HG03469 (cell line): Measurements from ENCODE around the gene ST6GALNAC2.
"Not testable (repeated sequence)": the region's sequence is repeated elsewhere in the genome, so short reads cannot be mapped to it uniquely, and the experiment has no call there.

Experiments used
- ATAC-seq: cut with Tn5 transposase; IDR thresholded peaks from one replicate; pipeline ENCODE4 v1.9.1; 2021; ENCODE audit warnings: mild to moderate bottlenecking, moderate library complexity, moderate number of reproducible peaks; ENCODE audit not compliant: unreplicated experiment

The ST6GALNAC2 gene

DNA sequence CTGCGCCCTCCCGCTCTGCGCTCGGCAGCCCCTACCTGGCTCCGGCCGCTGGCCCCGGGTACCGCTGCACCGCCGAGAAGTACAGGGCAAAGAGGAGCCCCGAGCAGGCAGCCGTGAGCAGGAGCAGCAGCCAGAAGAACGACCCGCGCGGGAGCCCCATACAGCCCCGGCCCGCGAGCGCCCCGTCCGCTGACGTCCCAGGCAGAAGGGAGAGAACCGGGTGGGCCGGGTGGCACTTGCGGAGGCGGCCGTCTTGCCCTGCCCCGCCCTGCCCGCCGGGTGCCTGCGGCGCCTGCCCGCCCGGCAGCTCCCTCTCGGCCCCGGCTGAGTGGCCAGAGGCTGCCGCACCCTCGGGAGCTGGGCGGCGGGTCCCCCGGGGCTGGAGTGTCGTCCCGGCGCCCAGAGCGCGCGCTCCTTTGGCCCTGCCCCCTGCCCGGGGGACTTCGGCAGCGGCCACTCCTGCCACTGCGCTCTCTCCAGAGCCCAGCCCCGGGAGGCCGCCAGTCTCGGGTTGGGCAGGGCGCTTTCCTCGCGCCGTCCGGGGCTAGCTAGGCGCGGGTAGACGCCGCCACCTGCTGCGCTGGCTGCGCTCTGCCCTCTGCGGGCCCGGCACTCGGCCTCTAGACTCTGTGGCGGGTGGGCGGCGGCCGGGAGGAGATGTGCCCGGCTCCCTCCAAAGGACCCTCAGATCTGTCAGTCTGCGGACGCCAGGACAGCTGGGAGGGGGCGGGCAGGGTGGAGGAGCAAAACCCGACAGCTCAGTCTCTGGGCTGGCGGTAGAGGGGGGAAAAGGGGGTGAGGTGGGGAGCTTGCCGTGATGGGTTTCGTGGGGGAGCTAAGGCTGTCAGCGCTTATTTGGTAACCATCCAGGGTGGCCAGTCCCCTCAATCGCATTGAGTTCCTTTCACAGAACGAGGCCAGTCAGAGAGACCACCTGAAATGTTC, at the start of gene ST6GALNAC2:
TSS of gene ST6GALNAC2 (minus strand) at position 212 of the 945 bp plus-strand sequence. CDS start at position 160, 52 bp downstream.
- no peak for ATAC-seq

DNA sequence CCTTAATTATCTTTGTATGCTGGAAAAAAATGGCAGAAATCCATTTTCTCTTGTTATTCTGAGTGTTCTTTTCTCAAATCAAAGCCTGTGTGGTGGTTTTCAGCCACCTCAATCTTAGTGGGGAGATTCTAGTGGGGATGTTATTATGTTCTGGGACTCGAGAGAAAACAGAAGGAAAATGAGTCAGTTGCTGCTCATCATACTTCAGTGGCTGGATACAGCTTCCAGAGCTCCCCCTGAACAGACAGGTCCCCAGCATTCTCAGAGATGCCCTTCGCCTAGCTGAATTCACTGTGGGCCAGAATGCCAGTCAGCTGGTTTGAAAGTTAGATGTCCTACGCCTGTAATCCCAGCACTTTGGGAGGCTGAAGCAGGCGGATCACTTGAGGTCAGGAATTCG, 49.4 kb upstream of the ST6GALNAC2 start:
- ATAC-seq = no peak

DNA sequence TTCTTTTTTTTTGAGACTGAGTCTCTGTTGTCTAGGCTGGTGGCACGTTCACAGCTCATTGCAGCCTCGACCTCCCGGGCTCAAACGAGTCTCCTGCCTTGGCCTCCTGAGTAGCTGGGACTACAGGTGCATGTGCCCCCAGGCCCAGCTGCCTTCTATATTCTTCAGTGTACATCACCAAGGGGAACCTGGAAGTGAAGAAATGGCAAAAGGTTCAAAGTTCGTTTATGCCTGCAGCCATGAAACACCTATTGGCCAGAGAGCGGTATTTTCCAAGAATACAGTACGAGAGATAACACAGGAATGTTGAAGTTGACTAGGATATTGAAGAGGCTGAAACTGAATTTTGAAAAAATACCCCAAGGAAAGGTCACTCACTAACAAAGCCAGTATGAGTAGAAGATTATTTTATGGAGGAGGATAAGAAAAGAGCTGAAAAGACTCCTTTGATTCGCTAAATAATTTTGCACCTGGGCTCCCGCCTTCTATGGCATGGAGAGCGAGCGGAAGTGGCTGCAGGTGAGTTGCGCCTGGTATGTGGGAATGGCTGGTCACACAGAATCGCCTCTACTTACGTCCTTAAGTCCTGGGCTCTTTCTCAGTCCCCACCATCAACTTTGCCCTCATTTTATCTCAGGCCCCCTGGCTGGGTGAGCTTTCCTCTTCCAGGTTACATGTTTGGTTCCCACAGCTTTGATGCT, 48.1 kb upstream of the ST6GALNAC2 start:
- ATAC-seq = no peak

DNA sequence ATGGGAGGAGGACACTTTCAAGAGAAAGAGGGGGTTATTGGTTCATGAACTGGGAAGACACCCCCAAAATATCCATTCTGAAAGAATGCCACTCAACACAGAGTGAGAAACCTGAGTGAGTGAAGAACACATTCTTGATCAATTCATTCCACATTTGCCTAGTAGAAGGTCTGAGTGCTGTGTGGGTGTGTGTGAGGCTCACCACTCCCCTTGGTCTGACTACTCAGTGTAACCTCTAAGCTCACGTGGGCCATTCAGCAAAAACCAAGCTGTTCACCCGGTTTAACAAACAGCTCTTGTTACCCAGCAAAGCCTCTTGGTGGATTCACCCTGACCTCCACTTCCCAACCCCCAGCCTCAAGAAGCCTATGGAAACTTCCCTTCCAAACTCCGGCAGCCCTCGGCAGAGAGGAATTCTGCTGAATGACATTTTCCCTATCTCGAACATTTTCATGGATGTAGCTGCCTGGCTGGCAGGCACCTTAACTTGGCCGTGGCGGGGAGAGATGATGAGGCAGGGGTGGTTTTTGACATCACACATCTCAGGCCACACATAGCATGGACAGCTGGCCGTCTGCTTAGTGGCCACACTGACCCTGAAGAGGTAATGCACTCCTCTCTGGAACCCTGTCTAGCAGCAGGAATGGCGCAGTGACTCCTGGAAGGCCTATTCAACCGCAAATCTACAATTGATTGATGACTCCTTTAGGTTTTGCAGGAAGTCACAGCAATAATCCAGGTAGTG, 46.3 kb upstream of the ST6GALNAC2 start:
- no peak for ATAC-seq

DNA sequence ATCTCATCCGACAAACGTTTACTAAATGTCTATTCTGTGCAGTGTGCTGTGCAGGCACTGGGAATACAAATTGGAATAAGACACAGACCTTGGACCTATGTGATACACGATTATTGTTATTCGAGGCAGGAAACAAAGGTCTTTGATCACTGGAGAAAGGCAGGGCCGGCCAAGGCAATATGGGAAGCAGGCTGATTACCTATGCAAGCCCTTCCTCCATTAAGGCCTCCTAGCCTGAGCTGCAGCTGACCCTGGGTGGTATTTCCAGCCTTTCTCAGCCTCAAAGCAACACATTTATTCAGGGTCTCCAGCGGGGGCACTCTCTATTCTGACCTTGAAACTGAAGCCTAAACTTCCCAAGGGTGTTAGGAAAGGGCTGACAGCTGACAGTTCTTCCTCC, 44.5 kb upstream of the ST6GALNAC2 start:
- no peak for ATAC-seq

DNA sequence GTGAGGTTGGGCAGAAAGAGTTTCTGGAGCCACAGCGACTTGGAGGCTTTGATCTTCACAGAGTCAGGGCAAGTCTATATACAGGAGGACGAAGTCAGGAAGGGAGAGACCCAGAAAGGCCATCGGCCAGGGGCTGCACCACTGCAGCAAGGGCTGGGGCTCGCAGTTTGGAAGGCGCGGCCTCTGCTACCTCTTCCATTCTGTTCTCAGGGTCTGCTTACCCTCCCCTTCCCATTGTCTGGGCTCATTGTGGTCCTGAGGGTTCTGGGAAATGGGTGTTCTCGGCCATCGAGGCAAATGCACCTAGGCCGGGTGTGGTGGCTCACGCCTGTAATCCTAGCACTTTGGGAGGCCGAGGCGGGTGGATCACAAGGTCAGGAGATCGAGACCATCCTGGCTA, 41.9 kb upstream of the ST6GALNAC2 start:
- ATAC-seq = no peak

DNA sequence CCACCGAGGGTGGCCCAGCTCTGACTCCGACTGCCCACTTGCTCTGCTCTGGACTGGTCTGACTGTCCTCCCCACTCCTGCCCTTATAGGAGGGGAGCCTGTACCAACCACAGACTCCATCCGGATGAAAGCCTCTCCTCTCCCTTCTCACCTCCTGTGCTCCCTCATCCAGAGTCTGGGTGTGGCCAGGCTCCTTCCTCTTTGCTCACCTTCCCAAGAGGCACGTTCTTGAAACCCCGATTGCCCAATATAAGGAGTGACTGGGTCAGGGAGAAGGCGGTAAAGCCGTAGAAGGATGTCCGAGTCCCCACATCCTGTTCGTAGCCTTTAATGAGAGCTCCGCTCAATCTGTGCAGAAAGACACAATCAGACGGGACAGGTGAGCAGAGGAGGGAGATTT, 40.8 kb upstream of the ST6GALNAC2 start:
- no peak for ATAC-seq

DNA sequence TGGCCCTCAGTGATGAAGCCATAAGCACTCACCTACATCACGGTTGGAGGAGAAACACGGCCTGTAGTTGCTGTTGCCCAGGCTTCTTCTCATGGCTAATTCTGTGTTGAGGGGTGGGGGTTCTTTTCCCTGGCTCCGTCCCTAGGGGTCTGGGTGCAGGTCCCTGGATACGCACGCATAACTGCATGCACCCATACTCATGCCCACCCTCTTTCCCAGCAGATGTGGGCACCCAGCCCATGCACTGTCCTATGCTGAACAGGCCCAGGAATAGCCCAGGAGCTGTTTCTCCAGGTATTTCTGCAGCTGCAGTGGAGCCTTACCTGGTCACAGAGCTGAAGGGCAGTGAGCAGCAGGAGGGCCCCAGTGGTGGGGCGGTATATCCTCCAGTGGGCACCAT, 39.8 kb upstream of the ST6GALNAC2 start:
- no peak for ATAC-seq

DNA sequence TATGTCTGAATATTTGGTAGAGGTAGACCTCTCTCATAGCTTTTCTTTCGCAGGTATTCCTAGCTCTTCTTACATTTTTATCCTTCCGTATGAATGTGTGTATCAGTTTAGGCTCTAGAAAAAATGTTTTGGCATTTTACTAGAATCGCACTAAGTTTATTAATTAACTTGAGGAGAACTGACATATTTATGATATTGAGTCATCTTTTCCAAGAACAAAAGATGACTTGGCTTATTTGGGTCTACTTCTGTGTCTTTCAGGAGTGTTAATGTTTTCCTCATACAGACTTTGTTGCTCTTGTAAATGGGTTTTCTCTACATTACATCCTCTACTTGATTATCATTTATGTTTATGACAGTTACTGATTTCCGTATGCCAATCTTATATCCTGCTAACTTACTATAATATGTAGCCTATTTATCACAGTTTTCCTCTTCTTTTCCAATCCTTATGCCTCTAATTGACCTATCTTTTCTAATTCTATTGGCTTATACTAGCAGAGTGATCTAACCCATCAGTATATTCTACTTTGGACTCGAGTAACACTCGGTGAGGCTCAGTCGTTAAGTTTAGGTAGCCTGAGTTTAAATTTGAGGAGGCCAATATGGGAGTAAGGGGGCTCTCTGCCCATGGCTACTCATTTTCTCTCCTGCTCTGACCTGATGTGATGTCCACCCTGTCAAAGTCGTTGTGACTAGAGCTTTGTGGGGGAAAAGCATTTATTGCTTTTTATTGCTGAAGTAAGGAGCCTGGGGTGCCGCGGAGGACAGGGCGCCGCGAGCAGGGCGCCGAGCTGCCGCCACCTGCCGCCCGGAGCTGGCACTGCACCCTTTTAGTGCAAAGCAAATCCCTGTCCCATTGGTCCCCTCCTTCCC, 37.8 kb upstream of the ST6GALNAC2 start:
- ATAC-seq = no peak

DNA sequence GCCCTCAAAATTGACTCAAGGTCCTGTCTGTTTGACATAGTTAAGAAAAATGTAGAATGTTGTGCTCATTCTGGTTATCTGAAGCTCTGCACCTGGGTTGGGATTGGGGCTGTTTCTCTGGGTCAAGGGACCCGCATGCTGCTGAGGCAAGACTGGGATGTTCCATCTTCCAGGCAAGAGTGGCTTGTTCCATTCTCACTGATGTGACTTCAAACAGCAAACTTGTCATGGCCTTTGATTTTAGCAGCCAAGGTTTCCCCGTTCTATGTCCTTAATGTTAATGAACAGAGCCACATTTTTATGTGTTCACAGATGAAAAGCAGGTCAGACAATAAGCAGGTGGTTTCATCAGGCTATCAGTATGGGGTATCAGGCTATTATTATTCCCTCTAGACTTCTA, 32.2 kb upstream of the ST6GALNAC2 start:
- ATAC-seq = no peak

DNA sequence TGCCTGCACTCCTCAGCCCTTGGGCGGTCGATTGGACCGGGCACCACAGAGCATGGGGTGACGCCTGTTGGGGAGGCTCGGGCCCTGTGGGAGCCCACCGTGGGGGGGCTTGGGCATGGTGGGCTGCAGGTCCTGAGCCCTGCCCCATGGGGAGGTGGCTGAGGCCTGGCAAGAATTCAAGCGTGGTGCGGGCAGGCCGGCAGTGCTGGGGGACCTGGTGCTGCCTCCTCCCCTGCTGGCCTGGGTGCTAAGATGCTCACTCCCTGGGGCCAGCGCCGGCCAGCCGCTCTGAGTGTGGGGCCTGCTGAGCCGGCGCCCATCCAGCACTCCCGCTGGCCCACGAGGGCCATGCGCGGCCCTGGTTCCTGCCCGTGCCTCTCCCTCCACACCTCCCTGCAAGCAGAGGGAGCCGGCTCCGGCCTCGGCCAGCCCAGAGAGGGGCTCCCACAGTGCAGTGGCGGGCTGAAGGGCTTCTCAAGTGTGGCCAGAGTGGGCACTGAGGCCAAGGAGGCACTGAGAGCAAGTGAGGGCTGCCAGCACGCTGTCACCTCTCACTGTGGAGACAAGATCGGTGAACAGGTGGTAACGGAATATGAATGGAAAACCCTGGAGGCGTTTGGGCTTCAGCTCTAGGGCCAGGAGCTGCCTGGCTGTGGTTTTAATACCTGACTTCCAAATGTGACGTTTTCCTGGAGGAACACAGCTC, 29.4 kb upstream of the ST6GALNAC2 start:
- ATAC-seq = no peak

DNA sequence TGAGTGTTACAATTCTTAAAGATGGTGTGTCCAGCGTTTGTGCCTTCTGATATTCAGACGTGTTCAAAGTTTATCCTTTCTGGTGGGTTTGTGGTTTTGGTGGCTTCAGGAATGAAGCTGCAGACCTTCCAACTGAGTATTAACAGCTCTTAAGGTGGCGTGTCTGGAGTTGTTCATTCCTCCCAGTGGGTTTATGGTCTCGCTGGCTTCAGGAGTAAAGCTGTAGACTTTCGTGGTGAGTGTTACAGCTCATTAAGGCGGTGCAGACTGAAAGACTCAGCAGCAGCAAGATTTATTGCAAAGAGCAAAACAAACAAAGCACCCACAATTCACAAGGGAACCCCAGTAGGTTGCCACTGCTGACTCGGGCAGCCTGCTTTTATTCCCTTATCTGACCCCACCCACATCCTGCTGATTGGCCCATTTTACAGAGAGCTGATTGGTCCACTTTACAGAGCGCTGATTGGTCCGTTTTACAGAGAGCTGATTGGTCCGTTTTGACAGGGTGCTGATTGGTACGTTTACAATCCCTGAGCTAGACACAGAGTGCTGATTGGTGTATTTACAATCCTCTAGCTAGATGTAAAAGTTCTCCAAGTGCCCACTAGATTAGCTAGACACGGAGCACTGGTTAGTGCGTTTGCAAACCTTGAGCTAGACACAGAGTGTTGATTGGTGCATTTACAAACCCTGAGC, 28.6 kb upstream of the ST6GALNAC2 start:
- not testable (repeated sequence) for ATAC-seq

DNA sequence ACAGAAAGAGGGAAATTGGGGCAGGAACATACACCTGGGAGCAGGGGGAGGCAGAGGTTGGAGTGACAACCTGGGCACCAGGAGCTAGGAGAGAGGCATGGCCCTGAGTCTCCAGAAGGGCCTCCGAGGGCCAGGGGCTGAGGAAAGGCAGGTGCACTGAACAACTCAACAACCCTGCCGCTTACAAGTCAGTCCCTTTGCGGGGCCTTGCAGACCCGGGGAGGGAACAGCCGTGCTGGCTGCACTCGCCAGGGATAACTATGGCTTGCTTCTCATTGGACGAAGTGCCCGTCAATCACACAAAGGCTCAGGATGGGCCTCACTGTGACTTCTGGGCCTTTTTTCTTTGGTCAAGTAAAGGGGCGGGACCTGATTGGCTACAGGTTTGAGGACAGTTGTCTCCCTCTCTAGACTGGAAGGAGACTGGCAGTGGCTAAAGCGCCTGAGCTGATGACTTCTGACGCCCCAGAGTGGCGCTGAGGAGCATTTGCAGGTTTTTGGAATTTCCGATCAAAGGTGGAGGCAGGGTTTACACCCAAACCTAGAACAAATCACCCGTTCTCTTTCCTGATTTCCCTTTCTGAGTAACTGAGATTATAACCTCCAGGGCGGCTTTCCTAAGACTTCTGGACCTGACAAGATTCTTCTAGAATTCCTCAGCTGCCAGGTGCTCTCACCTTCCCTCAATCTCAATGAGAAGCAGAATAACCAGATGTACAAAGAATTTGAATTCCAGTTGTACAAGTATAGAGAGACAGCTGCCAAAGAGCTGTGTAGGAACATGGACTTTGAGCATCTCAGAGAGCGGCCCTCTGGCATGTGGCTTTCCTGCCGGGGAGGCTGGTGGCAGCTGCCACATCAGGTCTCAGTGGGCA, 27.6 kb upstream of the ST6GALNAC2 start:
- no peak for ATAC-seq

DNA sequence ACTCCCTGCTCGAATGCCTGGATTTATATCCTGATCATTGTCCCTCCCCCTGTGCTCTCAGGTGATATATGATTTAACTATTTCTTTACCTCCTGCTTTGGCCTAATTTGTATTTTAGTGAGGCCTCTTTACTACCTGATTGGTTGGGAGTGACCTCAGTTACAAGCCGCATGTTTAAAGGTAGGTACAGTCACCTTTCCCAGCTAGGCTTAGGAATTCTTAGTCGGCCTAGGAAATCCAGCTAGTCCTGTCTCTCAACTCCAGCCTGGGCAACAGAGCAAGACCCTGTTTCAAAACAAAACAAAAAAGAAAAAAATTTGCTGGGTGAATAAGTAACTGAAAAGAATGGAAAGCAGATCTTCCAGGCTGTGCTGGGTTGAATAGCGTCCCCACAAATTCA, 26.8 kb upstream of the ST6GALNAC2 start:
- no peak for ATAC-seq

DNA sequence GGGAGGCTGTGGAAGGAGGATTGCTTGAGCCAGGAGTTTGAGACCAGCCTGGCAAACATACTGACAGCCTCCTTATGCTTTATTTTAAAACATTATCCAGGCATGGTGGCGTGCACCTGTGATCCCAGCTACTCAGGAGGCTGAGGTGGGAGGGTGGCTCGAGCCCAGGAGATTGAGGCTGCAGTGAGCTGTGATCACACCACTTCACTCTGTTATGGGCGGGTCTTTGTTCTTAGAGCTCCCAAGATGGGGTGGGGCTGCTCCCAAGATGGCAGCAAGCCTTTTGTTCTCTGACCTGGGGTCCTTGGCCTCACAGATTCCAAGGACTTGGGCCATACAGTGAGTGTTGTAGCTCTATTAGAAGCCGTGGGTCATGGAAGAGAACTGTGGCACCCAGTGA, 26.1 kb upstream of the ST6GALNAC2 start:
- ATAC-seq = no peak

DNA sequence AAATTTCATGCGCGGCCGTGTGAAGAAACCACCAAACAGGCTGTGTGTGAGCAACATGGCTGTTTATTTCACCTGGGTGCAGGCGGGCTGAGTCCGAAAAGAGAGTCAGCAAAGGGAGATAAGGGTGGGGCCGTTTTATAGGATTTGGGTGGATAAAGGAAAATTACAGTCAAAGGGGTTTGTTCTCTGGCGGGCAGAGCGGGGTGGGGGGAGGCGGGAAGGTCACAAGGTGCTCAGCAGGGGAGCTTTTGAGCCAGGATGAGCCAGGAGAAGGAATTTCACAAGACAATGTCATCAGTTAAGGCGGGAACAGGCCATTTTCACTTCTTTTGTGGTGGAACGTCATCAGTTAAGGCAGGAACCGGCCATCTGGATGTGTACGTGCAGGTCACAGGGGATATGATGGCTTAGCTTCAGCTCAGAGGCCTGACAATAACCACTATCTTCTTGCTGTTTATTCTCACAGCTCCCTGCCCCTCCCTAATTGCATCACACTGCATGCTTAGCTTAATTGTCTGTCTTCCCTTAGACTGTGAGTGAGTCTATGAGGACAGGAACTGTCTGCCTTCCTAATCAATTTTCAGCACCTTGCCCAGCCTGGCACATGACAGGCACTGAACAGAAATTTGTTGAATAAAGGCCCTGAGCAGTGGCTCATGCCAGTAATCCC, 25.6 kb upstream of the ST6GALNAC2 start:
- not testable (repeated sequence) for ATAC-seq

DNA sequence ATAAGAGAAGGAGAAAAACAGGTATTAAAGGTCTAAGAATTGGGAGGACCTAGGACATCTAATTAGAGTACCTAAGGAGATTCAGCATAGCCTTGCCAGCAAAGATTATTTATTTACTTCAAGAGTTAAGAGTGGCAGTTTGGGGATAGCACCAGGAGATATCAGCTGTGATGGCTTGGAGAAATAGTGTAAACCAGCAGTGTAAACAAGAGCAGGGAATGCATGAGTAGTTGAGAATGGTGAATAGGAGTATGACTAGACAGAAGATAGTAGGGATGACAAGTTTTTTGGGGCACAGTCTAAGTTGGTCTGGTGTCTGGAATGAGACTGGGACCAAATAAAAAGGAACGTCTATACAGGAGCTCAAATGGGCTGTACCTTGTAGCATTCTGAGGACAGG, 21.0 kb upstream of the ST6GALNAC2 start:
- ATAC-seq = not testable (repeated sequence)

DNA sequence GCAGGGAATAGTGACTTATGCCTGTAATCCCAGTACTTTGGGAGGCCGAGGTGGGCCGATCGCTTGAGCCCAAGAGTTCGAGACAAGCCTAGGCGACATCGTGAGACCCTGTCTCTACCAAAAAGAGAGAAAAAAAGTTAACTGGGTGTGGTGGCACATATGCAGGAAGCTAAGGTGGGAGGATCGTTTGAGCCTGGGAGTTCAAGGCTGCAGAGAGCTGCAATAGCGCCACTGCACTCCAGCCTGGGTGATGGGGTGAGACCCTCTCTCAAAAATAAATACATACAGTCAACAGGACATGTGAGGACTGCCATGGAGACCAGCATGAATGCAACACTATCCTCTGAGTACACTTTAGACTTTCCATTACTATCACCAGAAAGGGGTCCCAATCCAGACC, 15.4 kb upstream of the ST6GALNAC2 start:
- ATAC-seq = no peak
